Measurements from ENCODE around the gene SLC6A9. TPM values are rescaled to one million over a fixed set of nuclear protein-coding genes. Genes with fewer than 3 reads are reported as not detected.
A peak's percentile ranks its signal among the peaks of the same experiment; 100 is the strongest.

The SLC6A9 gene
- polyA plus RNA-seq, 3 donors: not detected

DNA sequence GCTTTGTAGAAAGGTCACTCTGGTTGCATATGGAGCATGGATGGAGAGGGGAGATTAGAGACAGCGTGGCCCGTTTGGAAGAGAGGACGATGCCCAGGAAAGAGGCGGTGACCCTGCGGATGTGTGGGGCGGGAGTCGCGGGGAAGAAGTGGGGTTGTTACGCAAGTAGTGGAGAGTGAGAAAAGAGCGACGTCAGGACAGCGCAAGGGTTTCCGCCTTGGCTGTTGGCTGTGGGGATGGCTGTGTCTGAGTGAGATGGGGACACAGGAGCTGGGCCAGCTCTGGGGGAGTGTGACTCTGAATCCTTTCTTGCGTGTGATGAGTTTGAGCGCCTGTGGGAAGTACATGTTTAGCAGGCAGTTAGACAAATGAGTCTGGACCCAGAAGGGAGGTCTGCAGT is 48.5 kb downstream of the SLC6A9 start:
- peak overlapping the region; percentile 52 for H2AFZ ChIP-seq (ENCODE audit: insufficient read depth, low read depth, low read length, poor library complexity, severe bottlenecking)
- Mint-ChIP-seq H3K27me3 (ENCODE audit: low read depth in 3 of 3) (peaks cover 1 to 6% (median 4%) of the 10 kb centered on the region in 3 donors), H3K4me1 (peaks cover 40% of the 10 kb centered on the region), H3K36me3 (peaks cover 10 to 14% of the 10 kb centered on the region in 2 donors), H3K4me3 (peak overlapping the region; percentile 11 to 57), H3K9me3 (peaks cover 0 to 2% (median 0%) of the 10 kb centered on the region in 7 donors), H3K27ac (peak overlapping the region in 5 of 7 donors; percentile 9 to 89 (median 78))
- DNase-seq: peak; percentile 70 to 79 (median 76)
- WGBS (ENCODE audit: insufficient coverage): 25% methylated on average over 15 of the region's 15 CpGs
- no peak overlapping the region for H3K27ac ChIP-seq (ENCODE audit: low read depth in 1 of 2, low read length in 2 of 2)
- H3K4me2 ChIP-seq (replicated peaks; ENCODE audit: extremely low read depth, low read length, poor library complexity, severe bottlenecking): peak overlapping the region; percentile 41
- TF ChIP-seq CTCF (IDR thresholded peaks at IDR 0.05): no peak
- H3K79me2 ChIP-seq (ENCODE audit: insufficient read depth, low read length): peaks cover 5% of the 10 kb centered on the region
- peaks cover 26 to 41% of the 10 kb centered on the region in 2 donors for H3K4me1 ChIP-seq (ENCODE audit: control insufficient read depth in 1 of 2, insufficient read depth in 2 of 2, low read length in 2 of 2)
- peaks cover 15% of the 10 kb centered on the region for H4K20me1 ChIP-seq (ENCODE audit: insufficient read depth, low read length)
- no peaks in the 10 kb centered on the region for H3K27me3 ChIP-seq (ENCODE audit: control insufficient read depth in 2 of 2, insufficient read depth in 2 of 2, low read length in 2 of 2)
- no peak overlapping the region for H3K4me3 ChIP-seq (replicated peaks in 1 of 3; ENCODE audit: low read depth in 2 of 3, low read length in 3 of 3)
- H3K9ac ChIP-seq (ENCODE audit: insufficient read depth, low read length, poor library complexity, severe bottlenecking): no peak overlapping the region
- peaks cover 0 to 6% of the 10 kb centered on the region in 2 donors for H3K36me3 ChIP-seq (replicated peaks in 1 of 2; ENCODE audit: control insufficient read depth in 1 of 2, insufficient read depth in 2 of 2, low read length in 2 of 2)
- H3K9me3 ChIP-seq (replicated peaks in 1 of 2; ENCODE audit: control insufficient read depth in 1 of 2, insufficient read depth in 1 of 2, low read length in 2 of 2): no peaks in the 10 kb centered on the region
- intact Hi-C loops (cut with micrococcal nuclease): no loop called here

DNA sequence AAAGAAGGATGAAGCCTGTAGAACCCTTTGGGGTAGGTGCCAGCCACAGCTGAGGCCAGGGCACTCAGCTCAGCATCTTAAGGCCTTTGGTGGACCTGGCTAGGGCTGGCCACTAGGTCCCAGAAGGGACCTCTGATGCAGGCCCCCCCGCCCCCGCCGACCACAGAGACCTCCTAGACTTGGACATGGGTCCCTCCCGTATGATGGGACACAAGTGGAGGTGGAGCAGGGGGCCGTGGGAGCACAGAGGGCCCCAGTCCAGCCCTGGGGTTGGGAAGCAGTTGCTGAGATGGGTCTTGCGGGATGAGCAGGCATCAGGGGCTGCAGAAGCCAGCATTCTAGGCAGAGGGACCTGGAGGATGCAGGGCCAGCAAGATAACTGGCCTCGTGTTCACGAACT is 49.0 kb downstream of the SLC6A9 start:
- peak overlapping the region in 1 of 2 donors; percentile 11 for H3K4me3 Mint-ChIP-seq
- H3K27ac ChIP-seq (ENCODE audit: low read depth in 1 of 2, low read length in 2 of 2): no peak overlapping the region
- H3K4me3 ChIP-seq (replicated peaks in 1 of 3; ENCODE audit: low read depth in 2 of 3, low read length in 3 of 3): no peak overlapping the region
- H3K4me1 Mint-ChIP-seq: peaks cover 46% of the 10 kb centered on the region
- no peak for DNase-seq
- H2AFZ ChIP-seq (ENCODE audit: insufficient read depth, low read depth, low read length, poor library complexity, severe bottlenecking): no peak overlapping the region
- no peak overlapping the region for H3K4me2 ChIP-seq (replicated peaks; ENCODE audit: extremely low read depth, low read length, poor library complexity, severe bottlenecking)
- WGBS (ENCODE audit: insufficient coverage): 88% methylated on average over 8 of the region's 8 CpGs
- peaks cover 0 to 2% (median 0%) of the 10 kb centered on the region in 7 donors for H3K9me3 Mint-ChIP-seq
- no peak for TF ChIP-seq CTCF (IDR thresholded peaks at IDR 0.05)
- H3K9me3 ChIP-seq (replicated peaks in 1 of 2; ENCODE audit: control insufficient read depth in 1 of 2, insufficient read depth in 1 of 2, low read length in 2 of 2): no peaks in the 10 kb centered on the region
- H3K36me3 Mint-ChIP-seq: peaks cover 16 to 20% of the 10 kb centered on the region in 2 donors
- H3K36me3 ChIP-seq (replicated peaks in 1 of 2; ENCODE audit: control insufficient read depth in 1 of 2, insufficient read depth in 2 of 2, low read length in 2 of 2): peaks cover 6 to 11% of the 10 kb centered on the region in 2 donors
- no peaks in the 10 kb centered on the region for H3K27me3 ChIP-seq (ENCODE audit: control insufficient read depth in 2 of 2, insufficient read depth in 2 of 2, low read length in 2 of 2)
- H4K20me1 ChIP-seq (ENCODE audit: insufficient read depth, low read length): peaks cover 21% of the 10 kb centered on the region
- intact Hi-C loops (cut with micrococcal nuclease): no loop called here
- peaks cover 31 to 47% of the 10 kb centered on the region in 2 donors for H3K4me1 ChIP-seq (ENCODE audit: control insufficient read depth in 1 of 2, insufficient read depth in 2 of 2, low read length in 2 of 2)
- H3K27ac Mint-ChIP-seq: peak overlapping the region in 3 of 7 donors; percentile 9 to 83 (median 16)
- H3K9ac ChIP-seq (ENCODE audit: insufficient read depth, low read length, poor library complexity, severe bottlenecking): no peak overlapping the region
- H3K79me2 ChIP-seq (ENCODE audit: insufficient read depth, low read length): peaks cover 10% of the 10 kb centered on the region
- peaks cover 1 to 6% (median 4%) of the 10 kb centered on the region in 3 donors for H3K27me3 Mint-ChIP-seq (ENCODE audit: low read depth in 3 of 3)

All from CD14-positive monocyte (primary cell).